Fibroblast of pulmonary artery (primary cell): ENCODE results near the gene SMARCC2.

Experiments
- DNase-seq: peaks from one replicate; pipeline ENCODE4 v3.0.0-alpha.2; 2010; ENCODE audit warnings: low read depth
- H3K4me3 ChIP-seq: replicated peaks from 2 replicates; pipeline ENCODE4 v1.5.1; 2011; ENCODE audit warnings: low read depth, mild to moderate bottlenecking, control low read depth, low read length, moderate library complexity
- CTCF ChIP-seq: IDR thresholded peaks from 2 replicates; pipeline ENCODE4 v1.5.1; 2011; ENCODE audit warnings: mild to moderate bottlenecking, control low read depth, low read length, inconsistent platforms; ENCODE audit errors: missing control alignments

SMARCC2 gene

DNA sequence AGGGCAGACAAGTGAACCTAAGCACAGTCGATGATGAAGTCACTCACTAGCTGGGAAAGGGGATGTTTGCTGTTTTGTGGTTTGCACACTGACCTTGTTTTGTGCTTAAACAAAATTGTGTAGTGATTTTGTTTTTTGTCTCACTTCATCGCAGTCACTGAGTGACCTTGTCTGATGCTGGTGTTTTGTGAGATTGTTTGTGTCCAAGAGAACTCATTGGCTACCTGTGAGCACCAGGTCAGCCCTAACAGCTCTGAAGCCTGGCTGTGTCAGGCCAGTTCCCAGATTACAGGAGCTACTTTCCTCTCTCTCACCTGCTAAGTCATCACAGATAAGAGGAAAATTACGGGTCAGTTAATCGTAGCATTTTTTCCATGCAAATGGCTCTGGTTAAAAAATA lies 65.2 kb downstream of the SMARCC2 start:
- no peak for TF ChIP-seq CTCF
- DNase-seq = no peak
- H3K4me3 ChIP-seq = no peak overlapping the region

DNA sequence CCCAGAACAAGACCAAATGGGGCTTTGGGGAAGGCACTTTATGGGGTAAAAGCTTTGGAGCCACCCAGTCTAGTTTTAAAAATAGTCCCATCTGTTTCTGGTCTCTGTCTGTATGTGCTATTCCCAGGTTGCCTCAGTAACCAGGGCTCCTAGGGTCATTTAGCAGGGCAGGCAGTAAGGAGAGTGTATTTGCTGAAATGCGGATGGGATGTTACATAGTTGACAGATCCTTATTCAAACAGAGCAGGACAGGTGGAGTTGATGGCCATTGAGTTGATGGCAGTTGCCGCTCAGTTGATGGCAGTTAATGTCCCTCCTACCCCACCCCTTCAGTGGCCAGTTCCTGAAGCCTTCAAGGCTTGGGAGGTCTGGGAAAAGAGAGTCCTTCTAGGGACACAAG lies 66.6 kb downstream of the SMARCC2 start:
- TF ChIP-seq CTCF = no peak
- no peak for DNase-seq
- H3K4me3 ChIP-seq = no peak overlapping the region

DNA sequence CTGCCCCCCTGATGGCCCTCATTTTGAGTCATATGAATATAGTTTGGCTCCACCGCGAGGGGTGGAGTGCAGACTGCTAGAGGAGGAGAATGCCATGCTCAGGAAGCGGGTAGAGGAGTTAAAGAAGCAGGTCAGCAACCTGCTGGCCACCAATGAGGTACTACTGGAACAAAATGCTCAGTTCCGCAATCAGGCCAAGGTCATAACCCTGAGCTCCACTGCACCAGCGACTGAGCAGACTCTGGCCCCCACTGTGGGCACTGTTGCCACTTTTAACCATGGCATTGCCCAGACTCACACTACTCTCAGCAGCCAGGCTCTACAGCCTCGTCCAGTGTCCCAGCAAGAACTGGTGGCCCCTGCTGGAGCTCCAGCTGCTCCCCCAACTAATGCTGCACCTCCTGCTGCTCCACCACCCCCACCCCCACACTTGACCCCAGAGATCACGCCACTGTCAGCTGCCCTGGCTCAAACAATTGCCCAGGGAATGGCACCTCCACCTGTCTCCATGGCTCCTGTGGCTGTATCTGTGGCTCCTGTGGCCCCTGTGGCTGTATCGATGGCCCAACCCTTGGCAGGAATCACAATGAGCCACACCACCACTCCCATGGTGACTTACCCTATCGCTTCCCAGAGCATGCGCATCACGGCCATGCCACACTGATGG lies 67.9 kb downstream of the SMARCC2 start:
- DNase-seq = no peak
- no peak for TF ChIP-seq CTCF
- no peak overlapping the region for H3K4me3 ChIP-seq

DNA sequence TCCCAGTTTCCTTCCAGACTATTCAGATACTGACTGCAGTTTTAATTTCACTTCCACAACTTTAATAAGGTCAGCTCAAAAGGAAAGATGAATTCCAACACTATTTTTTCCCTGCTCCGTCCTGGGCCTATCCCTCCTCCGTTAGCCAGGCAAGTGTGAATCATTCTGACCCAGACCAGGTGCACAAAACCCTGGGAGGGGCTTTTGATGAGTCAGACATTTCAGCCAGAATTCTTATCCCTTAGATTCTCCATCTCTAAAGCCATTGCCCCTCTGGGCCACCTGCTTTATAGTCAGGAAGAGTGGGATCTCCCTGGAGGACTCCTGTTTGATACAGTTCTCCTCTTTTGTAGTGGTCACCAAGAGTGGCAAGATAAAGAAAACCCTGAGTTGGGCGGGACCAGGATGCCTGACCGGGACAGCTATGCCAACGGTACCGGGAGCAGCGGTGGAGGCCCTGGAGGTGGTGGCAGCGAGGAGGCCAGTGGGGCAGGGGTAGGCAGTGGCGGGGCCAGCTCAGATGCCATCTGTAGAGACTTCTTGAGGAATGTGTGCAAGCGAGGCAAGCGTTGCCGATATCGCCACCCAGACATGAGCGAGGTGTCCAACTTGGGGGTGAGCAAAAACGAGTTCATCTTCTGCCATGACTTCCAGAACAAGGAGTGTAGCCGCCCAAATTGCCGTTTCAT lies 69.0 kb downstream of the SMARCC2 start:
- no peak for DNase-seq
- no peak overlapping the region for H3K4me3 ChIP-seq
- TF ChIP-seq CTCF = no peak

- peak overlapping the region; percentile 92 for H3K4me3 ChIP-seq
- DNase-seq = peak; percentile 97
- TF ChIP-seq CTCF = peak; percentile 82
These were observed 69.9 kb downstream of the SMARCC2 start for GRCh38 chr12:56119361-56119796.

- no peak for TF ChIP-seq CTCF
- no peak for DNase-seq
These were observed 70.5 kb downstream of the SMARCC2 start for GRCh38 chr12:56118688-56119357.

More at GRCh38 chr12:56118688-56119357, 70.5 kb downstream of the SMARCC2 start:
- H3K4me3 ChIP-seq = peak overlapping the region; percentile 92
